Stimulated activated naive CD8-positive, alpha-beta T cell treated with anti-CD3 and anti-CD28 coated beads, Interleukin-15, Interleukin-2, amounts not matched to agents 100 ng/mL and 50 ng/mL, for 24 hours (primary cell): ENCODE measurements around the gene AGO3.

ENCODE experiments used
- H3K27ac Mint-ChIP-seq: one replicate; pipeline ENCODE4 v1.8.0; 2021; ENCODE audit warnings: mild to moderate bottlenecking, mixed read lengths
- H3K27me3 Mint-ChIP-seq: one replicate; pipeline ENCODE4 v1.8.0; 2021; ENCODE audit warnings: mixed read lengths
- H3K36me3 Mint-ChIP-seq: one replicate; pipeline ENCODE4 v1.8.0; 2021; ENCODE audit warnings: low read depth, mixed read lengths
- H3K4me1 Mint-ChIP-seq: one replicate; pipeline ENCODE4 v1.8.0; 2021; ENCODE audit warnings: low read depth, mixed read lengths
- H3K4me3 Mint-ChIP-seq: one replicate; pipeline ENCODE4 v1.8.0; 2021; ENCODE audit warnings: mild to moderate bottlenecking, mixed read lengths
- H3K9me3 Mint-ChIP-seq: one replicate; pipeline ENCODE4 v1.8.0; 2021; ENCODE audit warnings: mixed read lengths

The AGO3 gene

GRCh38 chr1:36087233-36088123 lies 156.6 kb downstream of the AGO3 start:
- Mint-ChIP-seq H3K27ac (no peak overlapping the region), H3K9me3 (no peaks in the 10 kb centered on the region), H3K27me3 (peaks cover 17% of the 10 kb centered on the region), H3K36me3 (peaks cover 13% of the 10 kb centered on the region), H3K4me3 (no peak overlapping the region), H3K4me1 (peaks cover 20% of the 10 kb centered on the region)

- peaks cover 13% of the 10 kb centered on the region for H3K27me3 Mint-ChIP-seq
- no peak overlapping the region for H3K27ac Mint-ChIP-seq
- peaks cover 23% of the 10 kb centered on the region for H3K4me1 Mint-ChIP-seq
- H3K4me3 Mint-ChIP-seq = peak overlapping the region; percentile 94
- peaks cover 19% of the 10 kb centered on the region for H3K36me3 Mint-ChIP-seq
- no peaks in the 10 kb centered on the region for H3K9me3 Mint-ChIP-seq
Observed at GRCh38 chr1:36088265-36088576, 157.3 kb downstream of the AGO3 start.

DNA sequence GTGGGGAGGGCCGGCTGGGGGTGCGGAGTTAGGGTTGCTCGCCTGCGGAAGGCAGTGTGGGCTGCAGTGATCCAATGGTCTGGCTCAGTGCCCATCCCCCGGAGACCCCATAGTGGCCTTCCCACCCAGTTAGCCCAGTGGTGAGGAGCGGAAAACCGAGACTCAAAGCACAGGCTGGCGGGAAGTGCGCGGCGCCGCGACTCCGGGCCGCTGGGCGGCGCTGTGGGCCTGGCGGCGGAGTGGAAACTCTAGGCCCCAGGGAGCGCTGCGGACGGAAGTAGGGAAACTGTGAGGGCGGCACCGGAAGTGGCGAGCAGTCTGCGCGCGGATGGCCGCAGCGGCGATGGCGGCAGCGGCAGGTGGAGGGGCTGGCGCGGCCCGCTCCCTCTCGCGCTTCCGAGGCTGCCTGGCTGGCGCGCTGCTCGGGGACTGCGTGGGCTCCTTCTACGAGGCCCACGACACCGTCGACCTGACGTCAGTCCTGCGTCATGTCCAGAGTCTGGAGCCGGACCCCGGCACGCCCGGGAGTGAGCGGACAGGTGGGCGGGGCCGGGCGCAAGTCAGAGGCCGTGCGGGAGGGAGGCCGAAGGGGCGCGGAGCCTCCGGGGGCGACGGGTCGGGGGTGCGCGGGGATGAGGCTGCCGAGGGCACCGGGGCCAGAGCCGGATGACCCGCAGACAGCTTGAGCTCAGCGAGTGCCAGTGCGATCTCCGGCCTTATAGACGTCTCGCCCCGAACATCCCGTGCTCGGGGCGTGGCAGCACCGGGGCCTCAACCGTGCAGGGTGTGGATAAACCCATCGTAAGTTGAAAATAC lies 157.9 kb downstream of the AGO3 start, which contains the start of gene ADPRS:
TSS of gene ADPRS (plus strand) at position 316 of the 816 bp plus-strand sequence. CDS start at position 329, 13 bp downstream.
- H3K27ac Mint-ChIP-seq = peak within 1 kb of the TSS; percentile 90
- H3K27me3 Mint-ChIP-seq = peaks cover 9% of the 10 kb centered on the region
- H3K4me1 Mint-ChIP-seq = peaks cover 23% of the 10 kb centered on the region
- H3K9me3 Mint-ChIP-seq = no peaks in the 10 kb centered on the region
- peaks cover 23% of the 10 kb centered on the region for H3K36me3 Mint-ChIP-seq
- peak within 1 kb of the TSS; percentile 94 for H3K4me3 Mint-ChIP-seq

DNA sequence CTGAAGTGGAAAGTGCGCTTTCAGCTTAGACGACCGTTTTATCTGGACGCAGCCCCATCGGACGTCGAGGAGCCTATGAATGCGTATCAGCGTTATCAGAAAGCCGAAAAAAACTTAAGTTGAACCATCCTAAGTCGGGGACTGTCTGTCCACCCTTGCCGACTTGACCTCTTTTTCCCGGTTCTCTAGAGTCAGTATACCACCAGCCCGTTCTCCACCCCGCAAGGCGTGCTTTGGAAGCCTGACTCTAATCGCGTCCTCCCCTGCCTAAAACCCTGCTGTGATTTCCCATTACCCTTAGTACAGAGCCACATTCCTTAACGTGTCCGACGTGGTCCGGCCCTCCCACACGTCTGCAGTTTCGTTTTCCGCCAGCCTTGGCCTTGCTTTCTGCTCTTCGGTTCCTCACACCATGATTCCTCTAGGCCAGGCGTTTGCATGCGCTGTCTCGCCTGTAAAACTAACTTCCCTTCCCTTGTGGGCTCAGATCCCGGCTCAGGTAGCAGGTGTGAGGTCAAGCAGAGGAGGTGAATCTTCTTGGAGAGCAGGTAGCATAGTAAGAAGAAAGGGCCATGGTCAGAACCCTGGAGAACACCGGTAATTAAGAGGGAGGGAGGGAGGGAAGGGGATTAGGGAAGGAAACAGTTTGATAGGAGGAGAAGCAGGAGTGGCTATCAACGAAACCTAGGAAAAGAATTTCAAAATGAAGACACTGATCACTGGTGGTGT lies 158.7 kb downstream of the AGO3 start:
- H3K9me3 Mint-ChIP-seq = no peaks in the 10 kb centered on the region
- H3K4me3 Mint-ChIP-seq = peak overlapping the region; percentile 94
- H3K4me1 Mint-ChIP-seq = peaks cover 23% of the 10 kb centered on the region
- peak overlapping the region; percentile 90 for H3K27ac Mint-ChIP-seq
- peaks cover 28% of the 10 kb centered on the region for H3K36me3 Mint-ChIP-seq
- H3K27me3 Mint-ChIP-seq = peaks cover 7% of the 10 kb centered on the region

DNA sequence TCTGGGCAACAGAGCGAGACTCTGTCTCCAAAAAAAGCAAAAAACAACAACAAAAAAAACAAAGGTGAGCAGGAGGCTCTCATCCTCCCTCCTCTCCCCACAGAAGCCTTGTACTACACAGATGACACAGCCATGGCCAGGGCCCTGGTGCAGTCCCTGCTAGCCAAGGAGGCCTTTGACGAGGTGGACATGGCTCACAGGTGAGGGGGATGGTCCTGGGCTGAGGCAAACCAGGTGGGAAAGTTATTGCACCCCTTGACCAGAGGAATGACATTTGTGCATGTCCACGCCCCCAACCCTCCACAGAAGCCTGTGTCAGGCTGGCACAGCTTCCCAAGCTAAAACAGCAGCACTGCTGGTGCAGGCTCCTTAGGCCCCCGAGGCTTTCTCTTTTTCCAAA lies 160.2 kb downstream of the AGO3 start:
- H3K4me1 Mint-ChIP-seq = peaks cover 23% of the 10 kb centered on the region
- H3K36me3 Mint-ChIP-seq = peaks cover 32% of the 10 kb centered on the region
- no peaks in the 10 kb centered on the region for H3K9me3 Mint-ChIP-seq
- H3K27me3 Mint-ChIP-seq = no peaks in the 10 kb centered on the region
- H3K4me3 Mint-ChIP-seq = no peak overlapping the region
- no peak overlapping the region for H3K27ac Mint-ChIP-seq

DNA sequence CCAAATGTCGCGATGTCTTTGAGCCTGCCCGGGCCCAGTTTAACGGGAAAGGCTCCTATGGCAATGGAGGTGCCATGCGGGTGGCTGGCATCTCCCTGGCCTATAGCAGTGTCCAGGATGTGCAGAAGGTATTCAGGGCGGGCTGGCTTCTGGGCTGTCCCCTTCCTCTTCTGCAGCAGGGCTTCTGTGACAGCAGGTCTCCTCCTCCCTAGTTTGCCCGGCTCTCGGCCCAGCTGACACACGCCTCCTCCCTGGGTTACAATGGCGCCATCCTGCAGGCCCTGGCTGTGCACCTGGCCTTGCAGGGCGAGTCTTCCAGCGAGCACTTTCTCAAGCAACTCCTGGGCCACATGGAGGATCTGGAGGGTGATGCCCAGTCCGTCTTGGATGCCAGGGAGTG lies 160.8 kb downstream of the AGO3 start:
- Mint-ChIP-seq H3K4me3 (no peak overlapping the region), H3K27ac (no peak overlapping the region), H3K4me1 (peaks cover 23% of the 10 kb centered on the region), H3K36me3 (peaks cover 32% of the 10 kb centered on the region), H3K27me3 (no peaks in the 10 kb centered on the region), H3K9me3 (no peaks in the 10 kb centered on the region)

GRCh38 chr1:36092166-36092797 lies 161.4 kb downstream of the AGO3 start:
- Mint-ChIP-seq H3K4me1 (peaks cover 23% of the 10 kb centered on the region), H3K9me3 (no peaks in the 10 kb centered on the region), H3K4me3 (no peak overlapping the region), H3K27ac (no peak overlapping the region), H3K27me3 (no peaks in the 10 kb centered on the region), H3K36me3 (peaks cover 32% of the 10 kb centered on the region)

DNA sequence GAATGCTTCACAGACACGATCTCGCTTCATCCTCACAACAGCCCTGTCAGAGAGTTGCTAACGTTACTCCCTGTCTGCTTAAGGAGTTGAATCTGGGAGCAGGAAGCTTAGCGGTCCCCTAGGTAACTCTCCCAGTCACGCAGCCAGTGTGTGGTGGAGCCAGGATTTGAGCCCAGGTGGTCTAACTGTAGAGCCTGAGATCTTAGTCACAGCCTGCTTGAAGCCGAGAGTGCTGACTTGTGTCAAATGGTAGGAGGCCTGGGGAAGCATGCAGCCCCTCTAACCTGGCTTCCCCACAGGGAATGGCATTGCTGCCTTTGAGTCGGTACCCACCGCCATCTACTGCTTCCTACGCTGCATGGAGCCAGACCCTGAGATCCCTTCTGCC lies 161.9 kb downstream of the AGO3 start:
- Mint-ChIP-seq H3K4me1 (peaks cover 23% of the 10 kb centered on the region), H3K9me3 (no peaks in the 10 kb centered on the region), H3K27ac (no peak overlapping the region), H3K4me3 (no peak overlapping the region), H3K36me3 (peaks cover 32% of the 10 kb centered on the region), H3K27me3 (no peaks in the 10 kb centered on the region)

DNA sequence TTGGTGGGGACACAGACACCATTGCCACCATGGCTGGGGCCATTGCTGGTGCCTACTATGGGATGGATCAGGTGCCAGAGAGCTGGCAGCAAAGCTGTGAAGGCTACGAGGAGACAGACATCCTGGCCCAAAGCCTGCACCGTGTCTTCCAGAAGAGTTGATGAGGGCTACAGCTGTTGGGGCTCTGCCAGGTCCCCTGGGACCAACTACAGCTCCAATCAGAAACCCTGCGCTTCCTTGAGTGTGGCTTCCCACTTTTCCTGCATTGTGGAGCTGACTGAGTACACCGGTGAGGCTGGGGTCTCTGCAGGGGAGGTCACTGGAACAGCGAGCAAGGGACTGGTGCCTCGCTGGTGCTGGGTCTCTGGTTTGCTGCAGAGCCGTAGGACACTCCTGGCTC lies 162.3 kb downstream of the AGO3 start:
- Mint-ChIP-seq H3K4me3 (no peak overlapping the region), H3K27ac (no peak overlapping the region), H3K36me3 (peaks cover 32% of the 10 kb centered on the region), H3K9me3 (no peaks in the 10 kb centered on the region), H3K4me1 (peaks cover 23% of the 10 kb centered on the region), H3K27me3 (no peaks in the 10 kb centered on the region)

DNA sequence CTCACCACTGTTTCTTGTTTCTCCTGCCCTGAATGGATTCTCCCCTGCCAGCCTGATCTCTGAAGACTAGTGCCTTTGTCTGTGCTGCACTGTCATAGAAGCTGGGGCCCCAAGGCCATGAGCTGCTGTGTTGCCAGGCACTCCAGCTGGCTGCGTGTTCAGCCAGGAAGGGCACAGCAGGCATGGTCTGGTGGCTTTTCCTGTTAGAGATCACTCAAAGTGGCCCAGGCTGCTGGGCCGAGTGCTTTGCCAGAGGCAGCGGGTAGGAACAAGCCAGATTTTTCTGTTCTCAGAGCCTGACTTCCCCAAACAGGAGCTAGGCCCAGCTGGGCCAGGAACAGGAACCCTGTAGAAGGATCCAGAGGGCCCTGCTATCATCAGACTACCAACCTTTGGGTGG lies 163.0 kb downstream of the AGO3 start:
- no peaks in the 10 kb centered on the region for H3K27me3 Mint-ChIP-seq
- H3K9me3 Mint-ChIP-seq = no peaks in the 10 kb centered on the region

DNA sequence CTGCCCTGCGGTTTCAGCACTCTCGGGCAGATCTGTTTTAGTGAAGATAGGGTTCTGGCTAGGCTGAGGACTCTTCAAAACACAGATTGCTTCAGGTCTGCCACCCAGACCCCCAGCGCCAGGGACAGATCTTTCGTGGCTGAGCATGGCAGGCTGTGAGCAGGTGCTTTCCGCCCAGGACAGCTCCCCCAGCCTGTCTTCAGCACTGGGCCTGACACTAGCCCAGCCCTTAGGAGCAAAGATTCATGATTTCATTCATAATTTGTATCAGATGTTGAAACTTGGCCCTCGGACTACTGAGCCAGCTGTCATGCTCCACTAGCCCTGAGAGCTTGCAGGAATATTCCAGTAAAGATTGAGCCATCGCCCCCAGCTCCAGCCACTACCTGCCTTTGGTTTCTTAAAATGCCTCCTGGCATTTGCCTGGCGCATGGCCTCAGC lies 163.7 kb downstream of the AGO3 start:
- no peak overlapping the region for H3K4me3 Mint-ChIP-seq
- H3K36me3 Mint-ChIP-seq = peaks cover 28% of the 10 kb centered on the region

More for the DNA sequence above, 163.0 kb downstream of the AGO3 start:
- no peak overlapping the region for H3K27ac Mint-ChIP-seq
- peaks cover 32% of the 10 kb centered on the region for H3K36me3 Mint-ChIP-seq
- peaks cover 23% of the 10 kb centered on the region for H3K4me1 Mint-ChIP-seq
- no peak overlapping the region for H3K4me3 Mint-ChIP-seq

GRCh38 chr1:36095760-36096405 lies 165.0 kb downstream of the AGO3 start:
- peaks cover 27% of the 10 kb centered on the region for H3K36me3 Mint-ChIP-seq
- peaks cover 12% of the 10 kb centered on the region for H3K4me1 Mint-ChIP-seq
- H3K4me3 Mint-ChIP-seq = no peak overlapping the region
- no peaks in the 10 kb centered on the region for H3K9me3 Mint-ChIP-seq
- no peak overlapping the region for H3K27ac Mint-ChIP-seq
- H3K27me3 Mint-ChIP-seq = no peaks in the 10 kb centered on the region

More for the DNA sequence above, 163.7 kb downstream of the AGO3 start:
- Mint-ChIP-seq H3K27ac (no peak overlapping the region), H3K4me1 (peaks cover 18% of the 10 kb centered on the region), H3K27me3 (no peaks in the 10 kb centered on the region), H3K9me3 (no peaks in the 10 kb centered on the region)

DNA sequence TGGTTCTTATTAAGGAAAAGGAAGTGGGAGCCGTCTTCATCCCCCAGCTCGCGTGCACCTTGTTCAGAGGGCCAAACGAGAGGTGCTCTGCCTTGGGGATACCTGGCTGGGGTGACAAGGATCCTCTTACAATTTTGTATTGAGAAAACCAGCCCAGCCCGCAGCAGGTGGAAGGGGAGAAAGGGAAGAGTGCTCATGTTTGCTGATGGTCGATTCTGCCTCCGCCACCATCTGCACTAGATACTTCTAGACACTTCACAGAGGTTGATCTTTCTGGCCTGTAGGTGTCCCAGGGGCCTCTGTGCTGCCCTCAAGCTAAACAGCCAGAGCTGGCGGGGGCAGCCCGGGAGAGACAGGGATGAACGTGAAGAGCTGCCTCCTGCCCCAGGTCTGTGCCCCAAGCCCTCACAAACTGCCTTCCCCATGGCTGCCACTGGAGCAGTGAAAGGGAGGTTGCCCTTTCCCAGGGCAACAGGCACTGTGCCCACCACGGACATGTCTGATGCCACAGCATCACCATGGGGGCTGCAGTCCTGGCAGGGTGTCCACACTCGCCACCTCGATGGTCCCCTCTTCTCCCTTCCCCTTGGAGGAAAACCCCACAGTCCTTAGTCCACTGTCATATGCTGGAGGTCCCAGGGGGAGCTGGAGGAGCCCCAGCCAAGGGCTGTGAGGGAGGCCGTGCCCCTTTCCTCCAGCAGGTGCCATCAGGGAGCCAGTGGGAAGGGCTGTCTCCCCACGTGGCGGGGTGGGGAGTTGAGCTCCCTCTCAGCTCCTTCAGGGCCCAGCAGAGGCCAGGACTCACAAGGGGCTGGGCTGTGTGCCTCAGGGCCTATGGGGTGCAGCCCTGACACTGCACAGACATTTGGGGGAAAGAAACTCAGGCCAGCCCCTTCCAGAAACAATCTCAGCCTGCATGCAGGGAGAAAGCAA lies 165.9 kb downstream of the AGO3 start:
- peaks cover 23% of the 10 kb centered on the region for H3K36me3 Mint-ChIP-seq
- no peak overlapping the region for H3K4me3 Mint-ChIP-seq
- H3K27ac Mint-ChIP-seq = no peak overlapping the region
- H3K9me3 Mint-ChIP-seq = no peaks in the 10 kb centered on the region
- peaks cover 7% of the 10 kb centered on the region for H3K4me1 Mint-ChIP-seq
- no peaks in the 10 kb centered on the region for H3K27me3 Mint-ChIP-seq
